Transverse colon (tissue), 4 donors: ENCODE results near the gene OSM. TPM values are rescaled to one million over a fixed set of nuclear protein-coding genes. Genes with fewer than 3 reads are reported as not detected.

Experiments used
- DNase-seq: peaks from one replicate; pipeline ENCODE4 v3.0.0-alpha.2; 2019
- H3K27ac ChIP-seq, 4 donors: fragments of 200-600 bp; sonication (generic); 2 replicates each; pipeline ENCODE4 v1.5.1; 2016 to 2018; ENCODE audit warnings: inconsistent platforms in 4 of 4
- H3K27me3 ChIP-seq: fragments of 200-600 bp; sonication (generic); 2 replicates; pipeline ENCODE4 v1.5.1; 2017; ENCODE audit warnings: inconsistent platforms
- H3K36me3 ChIP-seq, 4 donors: fragments of 200-600 bp; sonication (generic); 2 replicates each; pipeline ENCODE4 v1.5.1; 2017 to 2019; ENCODE audit warnings: inconsistent platforms in 4 of 4
- H3K4me1 ChIP-seq, 4 donors: fragments of 200-600 bp; sonication (generic); 2 replicates each; pipeline ENCODE4 v1.5.1; 2017 to 2020; ENCODE audit warnings: inconsistent platforms in 4 of 4
- H3K4me3 ChIP-seq, 4 donors: fragments of 200-600 bp; sonication (generic); 1 replicate in 1 of 4; 2 replicates in 3 of 4; pipeline versions ENCODE4 v1.5.1 to v1.6.1; 2017 to 2019; ENCODE audit warnings: inconsistent platforms in 4 of 4
- H3K9me3 ChIP-seq, 2 donors: fragments of 200-600 bp; sonication (generic); 2 replicates each; pipeline ENCODE4 v1.5.1; 2017 to 2019; ENCODE audit warnings: inconsistent platforms in 2 of 2
- CTCF ChIP-seq, 5 experiments: fragments of 200-600 bp in 3 of 5; fragments of 450-650 bp in 2 of 5; sonication (generic) in 3 of 5; IDR thresholded peaks; 1 replicate in 2 of 5; 2 replicates in 3 of 5; pipeline ENCODE4 v1.5.1; 2016 to 2017; ENCODE audit warnings: antibody characterized with exemption in 5 of 5, inconsistent platforms in 3 of 5, mild to moderate bottlenecking in 2 of 5, moderate library complexity in 1 of 5
- EP300 ChIP-seq: sonication (generic); formaldehyde crosslinking; IDR thresholded peaks from one replicate; pipeline ENCODE4 v1.6.1; 2017; ENCODE audit warnings: antibody characterized with exemption, low read depth
- POLR2A ChIP-seq: fragments of 450-650 bp; IDR thresholded peaks from one replicate; pipeline ENCODE4 v1.6.1; 2016; ENCODE audit warnings: antibody characterized with exemption, mild to moderate bottlenecking, moderate library complexity
- POLR2AphosphoS5 ChIP-seq, 3 donors: sonication (generic); formaldehyde crosslinking; IDR thresholded peaks; one replicate each; pipeline ENCODE4 v1.6.1; 2016; ENCODE audit warnings: antibody characterized with exemption in 3 of 3
- WGBS, 2 donors: methylation state at CpG; one replicate each; pipeline ENCODE4 v1.1.5; 2018; ENCODE audit warnings: low coverage in 1 of 2; 5-methylcytosine and 5-hydroxymethylcytosine counted together
- in situ Hi-C, 4 donors: fragments of 200-750 bp; cut with MboI; loops; one replicate each; pipeline versions ENCODE4 v1.15.0 to v1.15.1; 2017; ENCODE audit warnings: low sequenced_read_pairs in 3 of 4, low pct_ligation_motif_present in 1 of 4, low pct_unique_long_range_greater_than_20kb in 1 of 4
- intact Hi-C: fragments of 100-400 bp; cut with DNase I; formaldehyde crosslinking; loops from one replicate; pipeline ENCODE4 v1.15.1; 2023; ENCODE audit warnings: low total_unique reads
- total RNA-seq, 4 donors: library from RNA; depleted of rRNA; stranded (reverse); fragments of >200 nt; gene quantifications; one replicate each; pipeline ENCODE4 v1.1.0, GENCODE V29; 2016

Gene OSM
- total RNA-seq, 4 donors from 2014 or later: not detected

- 66 to 82% methylated on average over 4 to 8 of the region's 8 CpGs for WGBS, 2 donors
- Histone ChIP-seq H3K4me3 (no peak overlapping the region), H3K27ac (no peak overlapping the region), H3K9me3 (no peaks in the 10 kb centered on the region), H3K27me3 (no peaks in the 10 kb centered on the region), H3K36me3 (no peaks in the 10 kb centered on the region), H3K4me1 (peaks cover 6 to 14% (median 9%) of the 10 kb centered on the region in 4 donors)
- in situ Hi-C loops: loop anchor here in 2 of 4 donors (10.0 to 25.0 kb wide), 2 partner anchors 104 to 107 kb away; partner anchors contain the start of genes RNF215 (in 2 of the 2) and SEC14L2 (in 1 of the 2)
- TF ChIP-seq CTCF (IDR thresholded peaks at IDR 0.05) (no peak), POLR2A (no peak), POLR2AphosphoS5 (IDR thresholded peaks at IDR 0.05) (no peak)
- intact Hi-C loops: no loop called here
- no peak for DNase-seq
Observed at GRCh38 chr22:30280505-30280904, 13.9 kb upstream of the OSM start.

- Histone ChIP-seq H3K9me3 (no peaks in the 10 kb centered on the region), H3K4me1 (peaks cover 6 to 14% (median 9%) of the 10 kb centered on the region in 4 donors), H3K27ac (no peak overlapping the region), H3K27me3 (no peaks in the 10 kb centered on the region), H3K4me3 (no peak overlapping the region), H3K36me3 (no peaks in the 10 kb centered on the region)
- no peak for DNase-seq
- in situ Hi-C loops: loop anchor here in 2 of 4 donors (10.0 to 25.0 kb wide), 2 partner anchors 105 to 107 kb away; partner anchors contain the start of genes RNF215 (in 2 of the 2) and SEC14L2 (in 1 of the 2)
- intact Hi-C loops: no loop called here
- TF ChIP-seq POLR2AphosphoS5 (IDR thresholded peaks at IDR 0.05): no peak
- no peak for TF ChIP-seq EP300
- WGBS, 2 donors: 86 to 100% methylated on average over 3 to 5 of the region's 5 CpGs
Observed at GRCh38 chr22:30279932-30280331, 13.3 kb upstream of the OSM start.

GRCh38 chr22:30279046-30279788 is 12.6 kb upstream of the OSM start:
- H3K27me3 ChIP-seq: no peaks in the 10 kb centered on the region
- no peak overlapping the region for H3K4me3 ChIP-seq
- 60 to 100% methylated on average over 1 to 12 of the region's 16 CpGs for WGBS, 2 donors
- TF ChIP-seq POLR2AphosphoS5 (IDR thresholded peaks at IDR 0.05) (no peak), EP300 (no peak), POLR2A (no peak), CTCF (IDR thresholded peaks at IDR 0.05) (no peak)
- no peaks in the 10 kb centered on the region for H3K36me3 ChIP-seq
- peaks cover 6 to 14% (median 9%) of the 10 kb centered on the region in 4 donors for H3K4me1 ChIP-seq
- intact Hi-C loops: no loop called here
- DNase-seq: no peak
- H3K27ac ChIP-seq: no peak overlapping the region
- H3K9me3 ChIP-seq: no peaks in the 10 kb centered on the region
- in situ Hi-C loops: loop anchor here in 1 of 4 donors (25.0 kb wide), 1 partner anchor 108 kb away; the partner anchor contains the start of genes RNF215 and SEC14L2

GRCh38 chr22:30277547-30278344 is 11.1 kb upstream of the OSM start:
- intact Hi-C loops: no loop called here
- no peaks in the 10 kb centered on the region for H3K27me3 ChIP-seq
- no peak overlapping the region for H3K4me3 ChIP-seq
- no peaks in the 10 kb centered on the region for H3K9me3 ChIP-seq
- peak overlapping the region; percentile 36 to 62 (median 54) for H3K27ac ChIP-seq
- in situ Hi-C loops: loop anchor here in 1 of 4 donors (25.0 kb wide), 1 partner anchor 110 kb away; the partner anchor contains the start of genes RNF215 and SEC14L2
- H3K36me3 ChIP-seq: no peaks in the 10 kb centered on the region
- DNase-seq: no peak
- 50 to 60% methylated on average over 4 to 14 of the region's 14 CpGs for WGBS, 2 donors
- TF ChIP-seq EP300: no peak
- no peak for TF ChIP-seq POLR2AphosphoS5 (IDR thresholded peaks at IDR 0.05)
- peaks cover 6 to 14% (median 9%) of the 10 kb centered on the region in 4 donors for H3K4me1 ChIP-seq
